HL-60/S4 treated with phorbol 12-myristate 13-acetate at 8.2 ng/mL for 4 days and 3 days (cell line): ENCODE data around the gene ZIC1.

ENCODE experiments used
- in situ Hi-C: fragments of 300-500 bp; cut with MboI; formaldehyde crosslinking; loops from 2 replicates; pipeline ENCODE4 v1.15.0; 2022; ENCODE audit warnings: low sequenced_read_pairs

The ZIC1 gene

GRCh38 chr3:147409143-147410115, at the start of gene ZIC1:
TSS of gene ZIC1 (plus strand) at chr3:147409365. CDS start at chr3:147410113, 748 bp downstream.
- in situ Hi-C loops: no loop called here

- in situ Hi-C loops: no loop called here
Observed at GRCh38 chr3:147360051-147360439, 49.1 kb upstream of the ZIC1 start.

DNA sequence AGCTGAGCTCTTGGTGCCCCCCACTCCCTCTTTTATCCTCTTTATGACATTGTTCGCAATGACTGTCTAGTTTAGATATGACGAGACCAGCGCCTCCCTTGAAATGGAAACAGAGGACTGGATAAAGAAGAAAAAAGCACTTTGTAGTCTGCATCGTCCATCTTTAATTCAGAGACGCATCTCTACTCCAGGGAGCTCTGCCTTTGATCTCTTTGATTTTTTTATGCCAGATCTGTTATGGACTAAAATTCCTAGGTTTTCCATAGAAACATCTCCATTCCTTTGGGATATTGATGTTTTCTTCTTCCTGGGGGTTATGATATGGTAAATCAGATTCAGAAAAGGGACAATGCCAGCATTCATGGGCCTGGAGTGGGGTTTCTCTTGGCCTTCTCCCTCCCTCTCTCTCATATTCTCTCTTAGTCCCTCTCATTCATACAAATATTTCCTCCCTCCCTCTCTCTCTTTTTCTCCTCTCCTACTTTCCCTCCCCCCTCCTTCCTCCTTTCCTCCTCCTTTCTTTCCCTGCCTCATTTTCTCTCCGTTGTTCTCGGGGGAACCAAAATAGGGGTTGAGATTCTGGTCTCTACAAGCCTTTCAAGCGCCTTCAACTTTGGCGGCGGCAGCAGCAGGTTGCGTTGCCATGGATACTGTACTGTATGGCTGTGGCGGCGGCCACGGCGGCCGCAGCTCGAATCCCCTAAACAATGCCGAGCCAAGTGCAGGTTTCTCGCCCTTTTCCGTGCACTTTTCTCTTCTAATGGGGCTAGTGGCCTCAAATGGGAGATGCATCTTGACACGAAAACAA, 48.3 kb upstream of the ZIC1 start:
- in situ Hi-C loops: no loop called here

GRCh38 chr3:147361454-147362420, 47.4 kb upstream of the ZIC1 start:
- in situ Hi-C loops: no loop called here

DNA sequence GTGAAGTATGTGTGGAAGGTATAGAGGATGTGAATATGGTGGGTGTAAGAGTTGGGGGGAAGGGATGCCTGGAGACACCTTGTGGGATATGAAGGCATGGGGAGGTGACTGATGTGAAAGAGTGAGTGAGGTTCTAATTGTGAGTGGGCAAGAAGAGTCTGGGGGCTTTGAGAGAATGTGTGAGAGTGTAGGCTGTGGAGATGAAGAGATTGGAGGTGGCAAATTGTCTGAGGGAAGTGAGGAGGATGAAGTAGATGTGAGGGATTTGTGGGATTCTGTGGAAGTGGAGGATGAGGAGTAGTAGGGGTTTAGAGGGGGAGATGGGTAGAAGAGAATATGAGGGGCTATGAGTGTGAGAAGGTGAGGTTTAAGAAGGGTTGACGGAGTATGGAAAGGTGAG, 44.4 kb upstream of the ZIC1 start:
- in situ Hi-C loops: no loop called here

DNA sequence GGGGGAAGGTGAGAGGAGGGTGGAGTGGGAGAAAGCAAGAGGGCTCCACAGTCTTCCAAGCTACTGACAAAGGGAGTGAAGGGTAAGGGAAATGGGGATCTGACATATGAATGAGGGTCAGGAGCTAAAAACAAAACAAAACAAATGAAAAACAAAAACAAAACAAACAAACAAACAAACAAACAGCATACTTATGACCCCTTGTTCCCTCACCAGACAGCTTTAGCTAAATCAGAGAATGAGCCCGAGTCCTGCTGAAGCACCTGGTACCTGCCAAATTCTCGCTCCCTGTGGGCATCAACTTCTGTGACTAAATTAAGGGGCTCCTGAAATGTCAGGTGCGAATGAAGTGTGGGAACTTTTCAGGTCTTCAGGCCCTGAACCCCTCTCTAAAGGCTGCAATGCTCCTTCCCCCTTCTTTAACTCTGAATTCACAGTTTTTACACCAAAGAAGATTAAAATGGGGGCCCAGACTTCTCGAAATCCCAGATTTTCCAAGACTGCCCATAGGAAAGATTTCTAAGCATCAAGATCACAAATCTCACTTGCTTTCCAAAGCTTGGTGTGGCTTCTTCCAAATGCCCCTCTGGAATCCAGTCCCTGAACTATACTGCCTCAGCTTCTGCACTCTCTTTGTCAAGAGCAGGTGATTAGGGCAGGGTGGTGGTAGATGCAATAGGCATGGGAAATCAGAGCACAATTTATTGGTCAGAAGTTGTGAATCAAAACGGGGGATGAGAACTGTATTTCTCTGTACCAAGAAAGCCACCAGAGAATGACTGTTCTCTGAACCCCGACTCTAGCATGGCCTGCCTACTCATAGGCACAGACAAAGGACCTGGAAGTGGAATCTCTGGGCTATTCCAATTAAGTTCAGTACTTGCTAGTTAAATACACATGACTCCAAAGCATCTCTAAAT, 43.7 kb upstream of the ZIC1 start:
- in situ Hi-C loops: no loop called here

- in situ Hi-C loops: no loop called here
Observed at GRCh38 chr3:147367676-147368075, 41.5 kb upstream of the ZIC1 start.

DNA sequence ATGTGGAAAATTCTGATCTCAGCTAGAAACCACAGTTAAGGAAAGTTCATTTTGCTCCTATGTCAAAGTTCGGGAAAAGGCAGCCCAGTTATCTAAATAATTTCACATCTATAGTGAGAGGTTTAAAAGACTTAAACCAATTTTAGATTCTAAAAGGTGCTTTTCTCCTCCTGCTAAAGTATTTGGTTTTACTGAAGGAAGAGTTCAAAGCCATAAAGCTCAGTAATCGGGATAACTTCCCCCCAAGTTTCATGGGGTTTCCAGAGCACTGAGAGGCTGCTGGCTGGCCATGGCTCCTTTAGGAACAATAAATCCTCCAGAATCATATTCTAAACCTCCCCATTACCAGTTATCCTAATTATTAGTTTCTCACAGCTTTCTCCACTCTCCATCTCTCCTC, 41.0 kb upstream of the ZIC1 start:
- in situ Hi-C loops: no loop called here

- in situ Hi-C loops: no loop called here
Observed at GRCh38 chr3:147368561-147369221, 40.5 kb upstream of the ZIC1 start.

DNA sequence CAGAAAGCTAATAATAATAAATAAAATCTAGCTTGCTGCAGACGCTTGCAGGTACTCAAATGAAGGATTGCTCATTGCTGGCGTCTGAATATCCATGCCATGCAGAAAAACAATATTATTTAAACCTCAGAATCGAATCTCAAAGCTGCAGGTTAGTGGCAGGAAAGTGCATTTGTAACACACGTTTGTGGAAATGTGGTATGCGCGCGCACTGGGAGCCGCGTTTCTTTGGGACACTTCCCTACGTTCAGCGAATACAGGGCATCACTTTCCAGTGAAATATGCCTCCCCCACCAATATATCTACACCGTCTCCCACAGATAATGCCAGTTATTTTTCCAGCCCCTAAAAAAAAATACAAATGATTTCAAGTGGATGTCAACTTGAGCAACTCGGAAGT, 39.9 kb upstream of the ZIC1 start:
- in situ Hi-C loops: no loop called here

DNA sequence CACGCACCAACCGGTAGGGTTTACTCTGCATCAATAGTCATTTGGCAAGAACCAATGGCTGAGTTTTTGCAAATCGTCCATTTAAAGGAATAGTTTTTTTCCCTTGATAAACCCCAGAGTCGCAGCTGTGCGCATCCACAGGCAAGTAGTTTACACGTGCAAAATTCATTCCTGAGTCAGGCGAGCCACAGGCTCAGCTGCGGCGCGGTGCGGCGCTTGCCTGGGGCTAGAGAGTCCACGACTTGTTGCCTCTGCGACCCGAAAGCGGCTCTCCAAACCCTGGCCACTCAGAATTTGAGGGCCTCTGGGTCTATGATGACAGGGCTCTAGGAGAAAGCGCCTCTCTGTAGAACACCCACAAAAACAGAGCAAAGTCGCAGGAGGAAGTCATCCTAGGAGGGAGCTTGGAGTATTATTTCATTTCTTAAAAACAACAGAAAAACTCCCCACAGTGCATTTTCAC, 39.5 kb upstream of the ZIC1 start:
- in situ Hi-C loops: no loop called here

DNA sequence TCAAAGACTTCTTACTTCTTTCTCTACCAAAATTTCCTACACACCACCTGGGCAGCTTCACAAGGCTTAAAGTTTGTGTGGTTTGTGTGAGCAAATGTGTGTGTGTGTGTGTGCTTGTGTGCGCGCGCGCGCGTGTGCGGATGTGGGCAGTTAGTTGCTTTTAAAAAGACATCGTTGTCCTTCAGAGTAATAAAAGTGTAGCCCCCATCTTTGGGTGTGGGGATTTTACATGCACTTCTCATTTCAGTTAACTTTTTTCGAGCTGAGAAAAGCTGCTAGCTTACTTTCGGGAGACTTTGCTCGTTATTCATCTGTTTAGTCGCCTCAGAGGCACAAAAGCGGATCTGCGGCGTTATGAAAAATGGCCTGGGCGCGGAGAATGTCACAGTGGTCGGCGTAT, 38.8 kb upstream of the ZIC1 start:
- in situ Hi-C loops: no loop called here

GRCh38 chr3:147371140-147371539, 38.0 kb upstream of the ZIC1 start:
- in situ Hi-C loops: no loop called here

DNA sequence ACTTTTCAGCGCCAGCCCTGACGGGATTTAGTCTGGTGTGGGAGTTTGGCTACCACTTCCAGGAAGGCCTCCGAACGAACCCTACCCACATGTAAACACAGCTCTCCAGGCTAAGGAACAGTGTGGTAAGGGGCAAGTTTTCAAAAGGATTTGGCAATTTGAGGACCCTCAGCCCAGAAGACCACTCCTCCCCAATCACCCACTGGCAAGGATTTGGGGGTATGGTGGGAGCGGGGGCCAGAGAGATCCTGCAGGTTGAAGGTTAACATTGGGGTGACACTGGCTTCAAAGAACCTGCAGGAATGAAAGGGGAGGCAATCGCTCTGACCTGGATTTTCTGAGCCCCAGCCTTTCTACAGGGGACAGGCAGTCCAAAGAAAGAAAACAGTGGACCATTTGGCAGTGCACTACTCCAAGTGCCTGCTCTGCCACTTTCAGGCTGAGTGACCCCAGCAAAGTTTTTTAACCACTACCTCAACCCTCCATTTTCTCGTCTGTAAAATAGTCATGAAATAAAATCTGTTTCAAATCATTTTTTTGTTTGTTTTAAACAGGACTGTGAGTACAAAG, 37.3 kb upstream of the ZIC1 start:
- in situ Hi-C loops: no loop called here

DNA sequence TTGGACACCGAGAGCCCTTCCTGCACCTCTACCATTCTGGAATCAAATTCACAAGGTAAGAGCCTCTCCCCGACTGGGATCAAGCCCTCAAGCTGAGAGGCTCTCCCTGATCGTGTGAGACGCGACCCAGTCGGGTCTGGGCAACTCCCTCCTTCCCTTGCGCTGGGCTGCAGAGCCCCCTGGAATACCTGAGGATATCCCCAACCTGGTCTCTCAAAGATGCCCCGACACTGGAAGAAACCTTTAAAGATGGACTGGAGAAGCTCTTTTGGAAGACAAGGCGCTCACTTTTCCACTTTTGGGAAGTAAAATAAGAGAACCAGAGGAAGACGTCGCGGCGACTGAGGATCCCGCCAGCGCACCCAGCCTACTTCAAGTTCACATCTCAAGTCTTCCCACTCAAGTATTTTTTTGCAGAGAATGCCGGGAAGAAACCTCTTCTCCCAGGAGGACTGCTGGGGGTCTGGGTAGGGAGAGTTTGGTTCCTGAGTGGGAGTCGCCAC, 36.6 kb upstream of the ZIC1 start:
- in situ Hi-C loops: no loop called here

DNA sequence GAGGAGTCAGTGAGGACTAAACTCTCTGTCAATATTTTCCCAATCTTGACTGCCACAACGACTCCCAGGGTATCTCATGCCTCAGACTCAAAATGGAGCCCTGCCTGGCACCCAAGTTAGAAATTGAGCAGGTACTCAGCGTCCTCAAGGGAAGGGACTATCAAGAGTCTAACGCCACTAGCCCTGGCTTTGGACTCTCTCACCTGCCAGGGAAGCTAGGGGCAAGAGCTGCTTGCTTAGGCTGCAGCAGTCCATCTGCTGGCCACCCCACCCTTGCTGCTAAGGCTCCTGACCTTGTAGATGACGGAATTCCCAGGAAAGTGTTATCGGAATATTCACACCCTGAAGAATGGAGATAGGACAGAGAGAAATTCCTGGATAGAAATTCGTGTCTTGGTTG, 35.9 kb upstream of the ZIC1 start:
- in situ Hi-C loops: no loop called here

DNA sequence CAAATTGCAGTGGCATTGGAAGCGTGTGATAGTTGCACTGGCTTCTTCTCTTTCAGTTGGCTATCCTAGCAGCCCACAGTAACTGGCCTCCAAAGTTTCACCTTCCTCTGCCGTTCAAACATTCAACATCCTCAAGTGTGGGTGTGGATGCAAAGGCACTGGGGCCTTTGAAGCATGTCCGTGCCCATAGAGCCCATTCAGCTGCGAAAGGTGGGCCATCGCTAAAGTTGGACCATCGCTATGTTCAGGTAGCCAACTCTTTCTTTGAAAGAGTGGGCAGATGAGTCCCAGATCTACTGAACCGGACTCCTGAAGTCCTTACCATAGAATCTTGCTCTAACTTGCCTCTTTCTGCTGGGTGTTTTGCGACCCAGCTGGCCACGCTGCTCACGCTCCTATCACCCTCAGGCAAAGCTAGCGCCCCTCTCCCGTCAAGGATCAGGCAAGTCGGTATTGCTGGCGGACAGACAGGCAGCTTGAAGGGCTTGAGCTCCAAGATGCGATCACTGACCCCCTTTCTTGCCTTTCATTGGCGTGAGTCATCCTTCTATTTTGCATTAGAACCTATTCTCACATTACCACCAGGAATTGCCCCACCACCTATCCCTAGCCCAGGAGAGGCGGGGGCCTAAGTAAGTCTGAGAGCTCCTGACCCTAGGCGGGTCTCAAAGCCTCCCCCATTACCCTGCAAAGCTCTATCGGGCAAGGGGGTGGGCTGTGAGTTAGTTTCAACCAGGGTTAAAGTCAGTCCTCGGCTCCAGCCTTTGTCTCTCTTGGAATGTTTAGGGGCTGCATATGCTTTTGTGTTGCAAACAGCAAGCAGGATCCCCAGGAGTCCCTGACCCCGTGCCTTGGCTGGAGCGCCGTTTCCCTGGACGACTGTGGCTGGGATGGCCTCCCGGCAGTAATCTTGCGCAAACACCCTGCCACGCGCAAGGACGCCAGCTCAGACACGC, 31.5 kb upstream of the ZIC1 start:
- in situ Hi-C loops: no loop called here
